Trophoblast cell (in vitro differentiated cells and primary cell): ENCODE results near the gene TNIK.

Experiments
- DNase-seq, 2 donors: peaks; one replicate each; pipeline ENCODE4 v3.0.0-alpha.2; 2016
- H2AFZ ChIP-seq: 2 replicates; pipeline ENCODE4 v1.6.1; 2013; ENCODE audit warnings: low read length, moderate library complexity, mild to moderate bottlenecking; ENCODE audit not compliant: insufficient read depth, poor library complexity
- H2AK5ac ChIP-seq: 2 replicates; pipeline ENCODE4 v1.6.1; 2013; ENCODE audit warnings: mild to moderate bottlenecking, low read length
- H2BK120ac ChIP-seq: 2 replicates; pipeline ENCODE4 v1.6.1; 2013; ENCODE audit warnings: low read length, mild to moderate bottlenecking, moderate library complexity; ENCODE audit not compliant: insufficient read depth, poor library complexity
- H2BK12ac ChIP-seq: 2 replicates; pipeline ENCODE4 v1.6.1; 2013; ENCODE audit warnings: mild to moderate bottlenecking, low read length, moderate library complexity
- H2BK5ac ChIP-seq: 2 replicates; pipeline ENCODE4 v1.6.1; 2013; ENCODE audit warnings: low read length, low read depth, moderate library complexity, mild to moderate bottlenecking; ENCODE audit not compliant: poor library complexity
- H3K14ac ChIP-seq: 2 replicates; pipeline ENCODE4 v1.6.1; 2013; ENCODE audit warnings: mild to moderate bottlenecking, low read length
- H3K18ac ChIP-seq: 2 replicates; pipeline ENCODE4 v1.6.1; 2013; ENCODE audit warnings: mild to moderate bottlenecking, low read length
- H3K23ac ChIP-seq: 2 replicates; pipeline ENCODE4 v1.6.1; 2013; ENCODE audit warnings: low read length
- H3K27ac ChIP-seq: 2 replicates; pipeline ENCODE4 v1.5.1; 2013; ENCODE audit warnings: low read depth, mild to moderate bottlenecking, inconsistent platforms, low read length, moderate library complexity
- H3K27me3 ChIP-seq: 2 replicates; pipeline ENCODE4 v1.6.1; 2013; ENCODE audit warnings: inconsistent platforms, mild to moderate bottlenecking, low read length, moderate library complexity; ENCODE audit not compliant: insufficient read depth
- H3K36me3 ChIP-seq, 2 experiments: 1 replicate in 1 of 2; 2 replicates in 1 of 2; pipeline ENCODE4 v1.6.1; 2013; ENCODE audit warnings: low read length in 2 of 2, mild to moderate bottlenecking in 2 of 2, moderate library complexity in 1 of 2; ENCODE audit not compliant: insufficient read depth in 2 of 2, control insufficient read depth in 1 of 2
- H3K4ac ChIP-seq: 2 replicates; pipeline ENCODE4 v1.6.1; 2013; ENCODE audit warnings: low read depth, mild to moderate bottlenecking, low read length, moderate library complexity
- H3K4me1 ChIP-seq, 2 experiments: 1 replicate in 1 of 2; 2 replicates in 1 of 2; pipeline ENCODE4 v1.6.1; 2013; ENCODE audit warnings: low read length in 2 of 2, mild to moderate bottlenecking in 2 of 2, moderate library complexity in 1 of 2; ENCODE audit not compliant: insufficient read depth in 2 of 2, control insufficient read depth in 1 of 2
- H3K4me2 ChIP-seq: 2 replicates; pipeline ENCODE4 v1.6.1; 2013; ENCODE audit warnings: inconsistent platforms, mild to moderate bottlenecking, low read length, moderate library complexity
- H3K4me3 ChIP-seq: 2 replicates; pipeline ENCODE4 v1.5.1; 2013; ENCODE audit warnings: mild to moderate bottlenecking, low read depth, low read length, inconsistent platforms
- H3K79me1 ChIP-seq: one replicate; pipeline ENCODE4 v1.6.1; 2013; ENCODE audit warnings: low read length
- H3K79me2 ChIP-seq: 2 replicates; pipeline ENCODE4 v1.6.1; 2013; ENCODE audit warnings: low read length, mild to moderate bottlenecking; ENCODE audit not compliant: control insufficient read depth, insufficient read depth, poor library complexity
- H3K9ac ChIP-seq: 2 replicates; pipeline ENCODE4 v1.6.1; 2013; ENCODE audit warnings: mild to moderate bottlenecking, low read length
- H3K9me3 ChIP-seq: 2 replicates; pipeline ENCODE4 v1.6.1; 2013; ENCODE audit warnings: low read depth, mild to moderate bottlenecking, control low read depth, inconsistent platforms, low read length; ENCODE audit not compliant: insufficient read depth
- H4K12ac ChIP-seq: 2 replicates; pipeline ENCODE4 v1.6.1; 2013; ENCODE audit warnings: low read depth, mild to moderate bottlenecking, low read length, moderate library complexity
- H4K8ac ChIP-seq: 2 replicates; pipeline ENCODE4 v1.6.1; 2013; ENCODE audit warnings: low read depth, mild to moderate bottlenecking, low read length, moderate library complexity
- H4K91ac ChIP-seq: one replicate; pipeline ENCODE4 v1.6.1; 2013; ENCODE audit warnings: low read depth, mild to moderate bottlenecking, low read length, moderate library complexity
- WGBS: extraction: QIAGEN DNeasy Blood & Tissue Kit; methylation state at CpG from one replicate; pipeline ENCODE4 v1.1.7; 2013; ENCODE audit warnings: missing lambda C conversion rate; ENCODE audit not compliant: insufficient read length, insufficient coverage; ENCODE audit errors: extremely low coverage; 5-methylcytosine and 5-hydroxymethylcytosine counted together

The TNIK gene

DNA sequence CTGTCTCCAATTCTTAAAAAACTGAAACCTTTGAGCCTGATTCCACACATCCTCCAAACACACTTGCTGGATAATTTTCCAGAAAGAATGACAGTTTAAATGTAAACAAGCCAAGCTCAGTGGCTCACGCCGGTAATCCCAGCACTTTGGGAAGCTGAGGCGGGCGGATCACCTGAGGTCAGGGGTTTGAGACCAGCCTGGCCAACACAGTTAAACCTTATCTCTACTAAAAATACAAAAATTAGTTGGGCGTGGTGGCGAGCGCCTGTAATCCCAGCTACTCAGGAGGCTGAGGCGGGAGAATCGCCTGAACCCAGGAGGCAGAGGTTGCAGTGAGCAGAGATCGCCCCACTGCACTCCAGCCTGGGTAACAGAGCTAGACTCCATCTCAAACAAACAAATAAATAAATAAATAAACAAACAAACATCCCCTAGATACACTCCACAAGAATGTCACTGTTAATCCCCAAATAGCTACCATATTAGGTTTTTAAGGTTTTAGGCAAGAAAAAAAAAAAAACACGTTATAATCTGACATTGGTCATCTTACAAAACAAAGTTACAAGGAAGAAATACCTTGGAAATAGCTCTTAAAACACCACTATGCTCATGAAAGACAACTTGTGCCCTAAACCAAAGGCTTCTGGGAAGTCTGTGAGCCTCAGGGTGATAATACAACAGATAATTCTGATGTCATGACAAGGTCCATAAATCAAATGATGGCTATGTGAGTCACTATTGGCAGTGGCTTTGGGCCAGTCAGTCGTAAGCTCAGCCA lies 13.2 kb downstream of the TNIK start:
- Histone ChIP-seq H3K4me3 (no peak overlapping the region), H2BK12ac (no peak overlapping the region)
- no CpG with 5 or more reads among the region's 12 CpGs for WGBS

DNA sequence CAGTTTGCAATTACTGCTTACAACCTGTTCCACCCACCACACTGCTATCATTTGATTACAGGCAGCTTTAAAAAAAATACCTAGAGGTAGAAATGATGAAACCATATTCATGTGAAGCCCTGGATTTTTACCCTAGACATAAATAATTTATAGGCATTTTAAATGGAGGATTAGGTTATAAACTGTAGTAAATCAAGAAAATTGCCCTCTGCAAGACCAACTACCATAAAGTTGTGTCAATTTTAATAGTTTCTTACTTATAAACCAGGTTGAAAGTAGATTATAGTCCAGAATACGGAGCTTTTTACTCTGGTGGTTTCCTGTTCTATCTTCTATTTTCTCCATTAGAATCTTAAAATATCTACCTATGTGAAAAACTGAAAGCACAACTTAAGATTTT lies 13.9 kb downstream of the TNIK start:
- Histone ChIP-seq H2BK12ac (no peak overlapping the region), H4K8ac (no peak overlapping the region), H3K9me3 (no peaks in the 10 kb centered on the region), H3K4ac (no peak overlapping the region), H3K4me1 (no peaks in the 10 kb centered on the region), H3K79me1 (no peaks in the 10 kb centered on the region), H3K23ac (no peak overlapping the region), H2AK5ac (no peak overlapping the region), H3K14ac (no peak overlapping the region), H4K91ac (no peak overlapping the region), H4K12ac (no peak overlapping the region), H3K9ac (no peak overlapping the region), H3K27ac (no peak overlapping the region), H2BK120ac (no peak overlapping the region), H3K18ac (no peak overlapping the region), H3K4me3 (no peak overlapping the region), H2BK5ac (no peak overlapping the region), H3K4me2 (no peak overlapping the region), H3K36me3 (no peaks in the 10 kb centered on the region), H3K27me3 (no peaks in the 10 kb centered on the region), H3K79me2 (no peaks in the 10 kb centered on the region), H2AFZ (no peak overlapping the region)
- WGBS, result no CpG with 5 or more reads among the region's 1 CpG
- no peak for DNase-seq

More for the DNA sequence above, 13.2 kb downstream of the TNIK start:
- Histone ChIP-seq H3K79me2 (no peaks in the 10 kb centered on the region), H4K91ac (no peak overlapping the region), H3K27ac (no peak overlapping the region), H2AK5ac (no peak overlapping the region), H4K12ac (no peak overlapping the region), H2BK5ac (no peak overlapping the region), H3K4me2 (no peak overlapping the region), H3K14ac (no peak overlapping the region), H3K23ac (no peak overlapping the region), H2BK120ac (no peak overlapping the region), H3K18ac (no peak overlapping the region), H3K36me3 (no peaks in the 10 kb centered on the region), H3K9me3 (no peaks in the 10 kb centered on the region), H3K4me1 (no peaks in the 10 kb centered on the region), H3K9ac (no peak overlapping the region), H4K8ac (no peak overlapping the region), H2AFZ (no peak overlapping the region), H3K79me1 (no peaks in the 10 kb centered on the region), H3K4ac (no peak overlapping the region), H3K27me3 (no peaks in the 10 kb centered on the region)
- peak; percentile 42 to 71 for DNase-seq

DNA sequence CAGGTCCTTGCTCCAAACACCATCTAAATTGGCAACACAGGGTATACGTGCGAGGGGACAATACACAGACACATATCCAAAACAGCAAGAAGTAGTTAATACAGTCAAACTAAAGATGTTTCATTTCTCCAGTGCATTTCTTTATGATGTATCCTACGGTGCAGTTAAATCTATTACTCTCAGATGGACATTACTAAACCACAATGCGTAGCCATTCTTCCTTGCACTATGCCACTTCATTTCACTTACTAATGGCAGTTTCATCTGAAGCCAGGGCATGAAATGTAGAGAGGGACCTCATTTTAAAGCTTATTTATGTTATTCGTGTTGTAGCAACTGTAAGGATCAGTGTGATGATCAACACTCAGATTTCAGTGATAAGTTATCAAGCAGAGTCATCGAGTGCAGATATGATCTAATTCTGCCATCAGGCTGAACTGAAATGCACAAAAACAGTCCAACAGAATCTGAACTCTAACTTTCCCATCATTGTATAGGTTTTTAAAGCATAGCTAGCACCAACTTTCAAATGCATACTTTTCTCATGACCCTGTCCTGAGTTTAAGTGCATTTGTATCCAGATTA lies 14.5 kb downstream of the TNIK start:
- Histone ChIP-seq H3K4me3 (no peak overlapping the region), H4K91ac (no peak overlapping the region), H3K9me3 (no peaks in the 10 kb centered on the region), H2AK5ac (no peak overlapping the region), H4K8ac (no peak overlapping the region), H3K14ac (no peak overlapping the region), H3K27me3 (no peaks in the 10 kb centered on the region), H3K79me1 (no peaks in the 10 kb centered on the region), H4K12ac (no peak overlapping the region), H3K18ac (no peak overlapping the region), H3K9ac (no peak overlapping the region), H3K27ac (no peak overlapping the region), H3K4ac (no peak overlapping the region), H2BK120ac (no peak overlapping the region), H3K23ac (no peak overlapping the region), H3K79me2 (no peaks in the 10 kb centered on the region), H3K4me2 (no peak overlapping the region), H3K36me3 (no peaks in the 10 kb centered on the region), H3K4me1 (no peaks in the 10 kb centered on the region), H2BK12ac (no peak overlapping the region), H2BK5ac (no peak overlapping the region), H2AFZ (no peak overlapping the region)
- WGBS, result no CpG with 5 or more reads among the region's 6 CpGs
- peak; percentile 56 to 88 for DNase-seq

- DNase-seq, result no peak
- Histone ChIP-seq H2BK12ac (no peak overlapping the region), H3K4me2 (no peak overlapping the region), H3K36me3 (no peaks in the 10 kb centered on the region), H4K91ac (no peak overlapping the region), H3K9ac (no peak overlapping the region), H3K27me3 (no peaks in the 10 kb centered on the region), H2AK5ac (no peak overlapping the region), H3K14ac (no peak overlapping the region), H4K12ac (no peak overlapping the region), H4K8ac (no peak overlapping the region), H3K23ac (no peak overlapping the region), H3K79me1 (no peaks in the 10 kb centered on the region), H3K9me3 (no peaks in the 10 kb centered on the region), H2BK5ac (no peak overlapping the region), H3K4me3 (no peak overlapping the region), H2AFZ (no peak overlapping the region), H3K18ac (no peak overlapping the region), H2BK120ac (no peak overlapping the region), H3K4me1 (no peaks in the 10 kb centered on the region), H3K27ac (no peak overlapping the region), H3K4ac (no peak overlapping the region), H3K79me2 (no peaks in the 10 kb centered on the region)
- WGBS, result no CpG with 5 or more reads among the region's 3 CpGs
Observed at GRCh38 chr3:171444001-171444690, 16.1 kb downstream of the TNIK start.
